ENCODE results near the gene IFT43.

Gene IFT43

GRCh38 chr14:75967866-75968265 is 17.7 kb upstream of the IFT43 start:
- DNase-seq, result no peak
- Histone ChIP-seq H3K9ac (ENCODE audit: low read length) (no peak overlapping the region), H3K4me3 (ENCODE audit: low read length) (no peak overlapping the region), H2AFZ (ENCODE audit: low read length) (no peak overlapping the region), H3K4me2 (ENCODE audit: low read depth, low read length) (no peak overlapping the region), H3K27ac (ENCODE audit: low read length) (no peak overlapping the region), H4K20me1 (ENCODE audit: insufficient read depth, low read length) (no peaks in the 10 kb centered on the region), H3K4me1 (ENCODE audit: low read length) (no peaks in the 10 kb centered on the region), H3F3A (ENCODE audit: insufficient read depth, low read length) (no peaks in the 10 kb centered on the region), H3K9me3 (replicated peaks; ENCODE audit: insufficient read depth, low read length) (no peaks in the 10 kb centered on the region), H3K79me2 (ENCODE audit: low read length) (no peaks in the 10 kb centered on the region), H3K36me3 (replicated peaks; ENCODE audit: insufficient read depth, low read length) (no peaks in the 10 kb centered on the region), H3K9me2 (replicated peaks; ENCODE audit: insufficient read depth, low read length) (no peaks in the 10 kb centered on the region), H3K27me3 (replicated peaks; ENCODE audit: insufficient read depth, low read length) (no peaks in the 10 kb centered on the region)
- TF ChIP-seq EZH2 (optimal IDR thresholded peaks at IDR 0.05; ENCODE audit: low read depth, low read length), result no peak
- TF ChIP-seq EZH2phosphoT487 (IDR thresholded peaks at IDR 0.05; ENCODE audit: low read length), result no peak
- no peak for TF ChIP-seq CTCF (IDR thresholded peaks at IDR 0.05; ENCODE audit: low read length)

GRCh38 chr14:75968456-75968855 is 17.1 kb upstream of the IFT43 start:
- Histone ChIP-seq H3K9me3 (replicated peaks; ENCODE audit: insufficient read depth, low read length) (no peaks in the 10 kb centered on the region), H3K9ac (ENCODE audit: low read length) (no peak overlapping the region), H2AFZ (ENCODE audit: low read length) (no peak overlapping the region), H3K4me2 (ENCODE audit: low read depth, low read length) (no peak overlapping the region), H3K4me1 (ENCODE audit: low read length) (no peaks in the 10 kb centered on the region), H4K20me1 (ENCODE audit: insufficient read depth, low read length) (no peaks in the 10 kb centered on the region), H3K36me3 (replicated peaks; ENCODE audit: insufficient read depth, low read length) (no peaks in the 10 kb centered on the region), H3F3A (ENCODE audit: insufficient read depth, low read length) (no peaks in the 10 kb centered on the region), H3K4me3 (ENCODE audit: low read length) (no peak overlapping the region), H3K27ac (ENCODE audit: low read length) (no peak overlapping the region), H3K9me2 (replicated peaks; ENCODE audit: insufficient read depth, low read length) (no peaks in the 10 kb centered on the region), H3K27me3 (replicated peaks; ENCODE audit: insufficient read depth, low read length) (no peaks in the 10 kb centered on the region), H3K79me2 (ENCODE audit: low read length) (no peaks in the 10 kb centered on the region)
- TF ChIP-seq EZH2phosphoT487 (IDR thresholded peaks at IDR 0.05; ENCODE audit: low read length) (no peak), EZH2 (optimal IDR thresholded peaks at IDR 0.05; ENCODE audit: low read depth, low read length) (no peak), CTCF (IDR thresholded peaks at IDR 0.05; ENCODE audit: low read length) (no peak)
- no peak for DNase-seq

GRCh38 chr14:75969126-75969525 is 16.4 kb upstream of the IFT43 start:
- H3K9me2 ChIP-seq (replicated peaks; ENCODE audit: insufficient read depth, low read length), result no peaks in the 10 kb centered on the region
- DNase-seq, result no peak
- TF ChIP-seq EZH2phosphoT487 (IDR thresholded peaks at IDR 0.05; ENCODE audit: low read length) (no peak), CTCF (IDR thresholded peaks at IDR 0.05; ENCODE audit: low read length) (no peak), EZH2 (optimal IDR thresholded peaks at IDR 0.05; ENCODE audit: low read depth, low read length) (no peak)

More at GRCh38 chr14:75969126-75969525, 16.4 kb upstream of the IFT43 start:
- no peaks in the 10 kb centered on the region for H3K27me3 ChIP-seq (replicated peaks; ENCODE audit: insufficient read depth, low read length)
- no peaks in the 10 kb centered on the region for H3K9me3 ChIP-seq (replicated peaks; ENCODE audit: insufficient read depth, low read length)
- no peaks in the 10 kb centered on the region for H3K36me3 ChIP-seq (replicated peaks; ENCODE audit: insufficient read depth, low read length)
- H2AFZ ChIP-seq (ENCODE audit: low read length), result no peak overlapping the region
- no peaks in the 10 kb centered on the region for H3F3A ChIP-seq (ENCODE audit: insufficient read depth, low read length)
- no peak overlapping the region for H3K4me3 ChIP-seq (ENCODE audit: low read length)
- H3K4me1 ChIP-seq (ENCODE audit: low read length), result no peaks in the 10 kb centered on the region
- no peak overlapping the region for H3K9ac ChIP-seq (ENCODE audit: low read length)
- H3K27ac ChIP-seq (ENCODE audit: low read length), result no peak overlapping the region
- H3K4me2 ChIP-seq (ENCODE audit: low read depth, low read length), result no peak overlapping the region
- no peaks in the 10 kb centered on the region for H4K20me1 ChIP-seq (ENCODE audit: insufficient read depth, low read length)
- no peaks in the 10 kb centered on the region for H3K79me2 ChIP-seq (ENCODE audit: low read length)

All from MM.1S (cell line).